ENCODE data around the gene AKT3. TPM values are rescaled to one million over a fixed set of nuclear protein-coding genes. Genes with fewer than 3 reads are reported as not detected.
A peak's percentile ranks its signal among the peaks of the same experiment; 100 is the strongest.

The AKT3 gene
- polyA plus RNA-seq, 6 donors from 2014 or later: 2.8 to 6.4 (median 3.5) TPM; not detected in 1

GRCh38 chr1:243559575-243560162 lies 290.4 kb downstream of the AKT3 start:
- H3K27me3 Mint-ChIP-seq: no peaks in the 10 kb centered on the region
- H3K27ac Mint-ChIP-seq: no peak overlapping the region
- peaks cover 0 to 9% (median 4%) of the 10 kb centered on the region in 7 donors for H3K9me3 Mint-ChIP-seq
- no peak overlapping the region for H3K4me3 Mint-ChIP-seq
- H3K36me3 Mint-ChIP-seq: peaks cover 13 to 20% of the 10 kb centered on the region in 2 donors
- H3K4me1 Mint-ChIP-seq: no peaks in the 10 kb centered on the region
- DNase-seq (no peak), ATAC-seq (ENCODE audit: low read depth in 2 of 2) (no peak)

GRCh38 chr1:243558576-243558975 lies 291.5 kb downstream of the AKT3 start:
- ATAC-seq (ENCODE audit: low read depth in 2 of 2): no peak
- H3K27ac Mint-ChIP-seq: no peak overlapping the region
- peaks cover 13 to 14% of the 10 kb centered on the region in 2 donors for H3K36me3 Mint-ChIP-seq
- peaks cover 0 to 9% (median 4%) of the 10 kb centered on the region in 7 donors for H3K9me3 Mint-ChIP-seq
- no peak for DNase-seq
- H3K4me1 Mint-ChIP-seq: no peaks in the 10 kb centered on the region
- H3K27me3 Mint-ChIP-seq: no peaks in the 10 kb centered on the region
- H3K4me3 Mint-ChIP-seq: no peak overlapping the region

- Mint-ChIP-seq H3K27me3 (no peaks in the 10 kb centered on the region), H3K4me3 (no peak overlapping the region), H3K27ac (peak overlapping the region in 2 of 6 donors; percentile 27 to 60), H3K4me1 (no peaks in the 10 kb centered on the region), H3K36me3 (peaks cover 13 to 14% of the 10 kb centered on the region in 2 donors), H3K9me3 (peaks cover 0 to 9% (median 4%) of the 10 kb centered on the region in 7 donors)
- DNase-seq (no peak), ATAC-seq (ENCODE audit: low read depth in 2 of 2) (no peak)
Observed at GRCh38 chr1:243557866-243558265, 292.2 kb downstream of the AKT3 start.

GRCh38 chr1:243554686-243555085 lies 295.4 kb downstream of the AKT3 start:
- DNase-seq: no peak
- no peak overlapping the region for H3K4me3 Mint-ChIP-seq
- no peaks in the 10 kb centered on the region for H3K27me3 Mint-ChIP-seq
- no peaks in the 10 kb centered on the region for H3K9me3 Mint-ChIP-seq
- peaks cover 0 to 8% of the 10 kb centered on the region in 2 donors for H3K36me3 Mint-ChIP-seq
- ATAC-seq (ENCODE audit: low read depth in 2 of 2): no peak
- H3K4me1 Mint-ChIP-seq: no peaks in the 10 kb centered on the region
- H3K27ac Mint-ChIP-seq: no peak overlapping the region

GRCh38 chr1:243553090-243553489 lies 297.0 kb downstream of the AKT3 start:
- Mint-ChIP-seq H3K27me3 (no peaks in the 10 kb centered on the region), H3K9me3 (no peaks in the 10 kb centered on the region), H3K4me3 (no peak overlapping the region), H3K4me1 (no peaks in the 10 kb centered on the region), H3K27ac (peak overlapping the region in 2 of 6 donors; percentile 29 to 36), H3K36me3 (peaks cover 0 to 9% of the 10 kb centered on the region in 2 donors)
- DNase-seq: no peak
- no peak for ATAC-seq (ENCODE audit: low read depth in 2 of 2)

GRCh38 chr1:243550276-243550675 lies 299.8 kb downstream of the AKT3 start:
- Mint-ChIP-seq H3K27ac (no peak overlapping the region), H3K9me3 (no peaks in the 10 kb centered on the region), H3K4me3 (no peak overlapping the region), H3K4me1 (no peaks in the 10 kb centered on the region), H3K27me3 (no peaks in the 10 kb centered on the region), H3K36me3 (peaks cover 0 to 9% of the 10 kb centered on the region in 2 donors)
- no peak for DNase-seq
- ATAC-seq (ENCODE audit: low read depth in 2 of 2): no peak

GRCh38 chr1:243549791-243550190 lies 300.3 kb downstream of the AKT3 start:
- no peak overlapping the region for H3K4me3 Mint-ChIP-seq
- no peak overlapping the region for H3K27ac Mint-ChIP-seq

GRCh38 chr1:243549108-243549507 lies 300.9 kb downstream of the AKT3 start:
- H3K36me3 Mint-ChIP-seq: peaks cover 0 to 11% of the 10 kb centered on the region in 2 donors
- H3K9me3 Mint-ChIP-seq: no peaks in the 10 kb centered on the region
- ATAC-seq (ENCODE audit: low read depth in 2 of 2) (no peak), DNase-seq (no peak)
- H3K4me1 Mint-ChIP-seq: no peaks in the 10 kb centered on the region
- H3K4me3 Mint-ChIP-seq: no peak overlapping the region
- no peaks in the 10 kb centered on the region for H3K27me3 Mint-ChIP-seq
- H3K27ac Mint-ChIP-seq: no peak overlapping the region

More at GRCh38 chr1:243549791-243550190, 300.3 kb downstream of the AKT3 start:
- ATAC-seq (ENCODE audit: low read depth in 2 of 2) (no peak), DNase-seq (no peak)
- H3K36me3 Mint-ChIP-seq: peaks cover 0 to 9% of the 10 kb centered on the region in 2 donors
- H3K9me3 Mint-ChIP-seq: no peaks in the 10 kb centered on the region
- no peaks in the 10 kb centered on the region for H3K4me1 Mint-ChIP-seq
- no peaks in the 10 kb centered on the region for H3K27me3 Mint-ChIP-seq

GRCh38 chr1:243548516-243548915 lies 301.5 kb downstream of the AKT3 start:
- DNase-seq (no peak), ATAC-seq (ENCODE audit: low read depth in 2 of 2) (no peak)
- Mint-ChIP-seq H3K27me3 (no peaks in the 10 kb centered on the region), H3K4me1 (no peaks in the 10 kb centered on the region), H3K27ac (no peak overlapping the region), H3K36me3 (peaks cover 6 to 15% of the 10 kb centered on the region in 2 donors), H3K9me3 (no peaks in the 10 kb centered on the region), H3K4me3 (no peak overlapping the region)

- ATAC-seq (ENCODE audit: low read depth in 2 of 2) (no peak), DNase-seq (no peak)
- H3K27ac Mint-ChIP-seq: no peak overlapping the region
- H3K9me3 Mint-ChIP-seq: no peaks in the 10 kb centered on the region
- H3K4me3 Mint-ChIP-seq: no peak overlapping the region
- no peaks in the 10 kb centered on the region for H3K27me3 Mint-ChIP-seq
- H3K36me3 Mint-ChIP-seq: peaks cover 7 to 15% of the 10 kb centered on the region in 2 donors
- no peaks in the 10 kb centered on the region for H3K4me1 Mint-ChIP-seq
Observed at GRCh38 chr1:243547891-243548290, 302.2 kb downstream of the AKT3 start.

- H3K36me3 Mint-ChIP-seq: peaks cover 7 to 15% of the 10 kb centered on the region in 2 donors
Observed at GRCh38 chr1:243546457-243546856, 303.6 kb downstream of the AKT3 start.

GRCh38 chr1:243543501-243543900 lies 306.5 kb downstream of the AKT3 start:
- Mint-ChIP-seq H3K9me3 (no peaks in the 10 kb centered on the region), H3K27me3 (no peaks in the 10 kb centered on the region), H3K4me3 (no peak overlapping the region), H3K27ac (peak overlapping the region in 1 of 6 donors; percentile 30), H3K4me1 (peaks cover 0 to 12% (median 0%) of the 10 kb centered on the region in 3 donors), H3K36me3 (peaks cover 6 to 7% of the 10 kb centered on the region in 2 donors)
- ATAC-seq (ENCODE audit: low read depth in 2 of 2): no peak
- DNase-seq: no peak

More at GRCh38 chr1:243546457-243546856, 303.6 kb downstream of the AKT3 start:
- no peak overlapping the region for H3K4me3 Mint-ChIP-seq
- ATAC-seq (ENCODE audit: low read depth in 2 of 2): no peak
- H3K27me3 Mint-ChIP-seq: no peaks in the 10 kb centered on the region
- no peaks in the 10 kb centered on the region for H3K9me3 Mint-ChIP-seq
- no peak overlapping the region for H3K27ac Mint-ChIP-seq
- peaks cover 0 to 2% (median 0%) of the 10 kb centered on the region in 3 donors for H3K4me1 Mint-ChIP-seq
- no peak for DNase-seq

- ATAC-seq (ENCODE audit: low read depth in 2 of 2): no peak
- Mint-ChIP-seq H3K36me3 (peaks cover 7 to 11% of the 10 kb centered on the region in 2 donors), H3K27ac (peak overlapping the region in 1 of 6 donors; percentile 20)
Observed at GRCh38 chr1:243542739-243543415, 307.2 kb downstream of the AKT3 start.

GRCh38 chr1:243539636-243540035 lies 310.4 kb downstream of the AKT3 start:
- H3K9me3 Mint-ChIP-seq: no peaks in the 10 kb centered on the region
- no peak overlapping the region for H3K27ac Mint-ChIP-seq
- DNase-seq: no peak
- peaks cover 17 to 22% of the 10 kb centered on the region in 2 donors for H3K36me3 Mint-ChIP-seq
- ATAC-seq (ENCODE audit: low read depth in 2 of 2): no peak
- H3K4me1 Mint-ChIP-seq: peaks cover 0 to 12% (median 0%) of the 10 kb centered on the region in 3 donors
- no peak overlapping the region for H3K4me3 Mint-ChIP-seq
- H3K27me3 Mint-ChIP-seq: no peaks in the 10 kb centered on the region

More at GRCh38 chr1:243542739-243543415, 307.2 kb downstream of the AKT3 start:
- Mint-ChIP-seq H3K9me3 (no peaks in the 10 kb centered on the region), H3K4me1 (peaks cover 0 to 12% (median 0%) of the 10 kb centered on the region in 3 donors), H3K4me3 (no peak overlapping the region), H3K27me3 (no peaks in the 10 kb centered on the region)
- DNase-seq: no peak
